Measurements from ENCODE around the gene CCR6. TPM values are rescaled to one million over a fixed set of nuclear protein-coding genes. Genes with fewer than 3 reads are reported as not detected.

The CCR6 gene
- total and polyA plus RNA-seq, 2 of the 8 experiments (the other 6 are each of a cell fraction or from before 2014, with no cell fraction given) = 0.06 TPM; not detected in 1

DNA sequence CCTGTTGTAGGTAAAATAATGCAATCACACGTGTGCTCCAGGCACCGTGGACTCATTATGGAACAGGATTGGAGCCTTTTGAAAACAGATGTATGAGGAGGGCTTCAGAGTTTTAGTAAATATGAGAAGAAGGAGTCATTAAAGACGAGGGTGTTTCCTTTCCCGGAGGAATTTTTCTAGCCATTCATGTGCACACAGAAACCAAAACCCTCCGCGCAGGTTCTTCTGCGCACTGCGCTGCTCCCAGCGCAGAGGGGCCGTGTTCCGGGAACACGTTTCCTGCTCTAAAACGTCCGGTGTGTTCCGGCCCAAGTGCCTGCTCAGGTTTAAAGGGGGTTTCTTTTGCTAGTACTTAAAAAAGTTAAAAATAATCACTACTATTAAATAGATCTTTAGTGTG, 23.2 kb downstream of the CCR6 start (continued):
- TF ChIP-seq EZH2 (IDR thresholded peaks at IDR 0.05; ENCODE audit: low read depth, low read length, severe bottlenecking) = no peak
- TF ChIP-seq TAF1 (IDR thresholded peaks at IDR 0.05; ENCODE audit: low read depth, low read length) = no peak

Measured in H1 (cell line).